GM21619 (cell line): ENCODE results near the gene ATG4B.
"Not testable (repeated sequence)": the region's sequence is repeated elsewhere in the genome, so short reads cannot be mapped to it uniquely, and the experiment has no call there.

Experiments
- ATAC-seq: cut with Tn5 transposase; IDR thresholded peaks from one replicate; pipeline ENCODE4 v1.9.1; 2021; ENCODE audit not compliant: unreplicated experiment

ATG4B gene

DNA sequence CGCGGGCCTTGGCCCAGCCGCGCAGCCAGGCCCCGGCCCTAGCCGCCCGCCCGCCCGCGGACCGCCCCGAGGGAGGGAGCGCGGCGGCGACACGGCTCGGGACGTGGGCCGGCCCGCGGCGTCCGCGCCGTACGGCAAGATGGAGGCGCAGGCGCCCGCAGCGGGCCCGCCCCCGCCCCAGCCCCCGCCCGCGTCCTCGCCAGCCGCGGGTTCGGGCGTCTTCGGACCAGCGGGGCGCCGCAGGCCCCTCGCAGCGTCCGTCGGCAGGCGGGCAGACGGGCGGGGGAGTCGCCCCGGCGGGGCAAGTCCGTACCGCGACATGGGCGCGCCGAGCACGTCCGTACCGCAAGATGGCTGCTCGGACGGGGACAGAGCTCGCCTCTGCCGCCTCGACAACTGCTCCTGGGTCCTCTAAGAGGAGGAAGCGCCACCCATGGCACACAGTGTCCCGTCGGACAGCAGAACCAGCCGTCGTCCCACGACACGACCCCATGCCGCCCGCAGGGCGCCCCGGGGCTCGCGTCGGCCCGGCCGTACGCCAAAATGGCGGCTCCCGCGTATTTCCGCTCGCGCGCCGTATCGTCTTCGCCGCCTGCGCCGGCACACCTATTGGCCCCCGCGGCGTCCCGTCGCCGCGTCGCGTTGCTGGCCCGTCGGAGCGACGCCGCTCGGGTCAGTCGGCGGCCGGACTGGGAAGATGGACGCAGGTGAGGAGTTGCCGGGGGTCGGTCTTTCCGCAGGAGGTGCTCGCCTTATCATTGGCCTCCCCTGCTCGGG lies at the start of gene ATG4B, which contains the start of gene THAP4:
Gene ATG4B, plus strand, starts transcription at position 676 of the 777 bp plus-strand sequence. Its CDS starts 22 bp downstream, at position 698.
Gene THAP4, minus strand, starts transcription at position 141 of the 777 bp plus-strand sequence. CDS start 141 bp downstream, outside the sequence.
- peak; percentile 66 for ATAC-seq

DNA sequence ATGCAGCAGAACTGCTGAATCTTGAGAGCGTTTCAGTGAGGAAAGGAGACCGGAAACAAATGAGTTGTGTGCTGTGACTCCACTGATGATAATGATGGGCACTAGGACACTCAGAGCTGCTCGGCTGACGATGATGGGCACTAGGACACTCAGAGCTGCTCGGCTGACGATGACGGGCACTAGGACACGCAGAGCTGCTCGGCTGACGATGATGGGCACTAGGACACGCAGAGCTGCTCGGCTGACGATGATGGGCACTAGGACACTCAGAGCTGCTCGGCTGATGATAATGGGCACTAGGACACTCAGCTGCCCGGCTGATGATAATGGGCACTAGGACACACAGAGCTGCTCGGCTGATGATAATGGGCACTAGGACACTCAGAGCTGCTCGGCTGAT lies 47.6 kb upstream of the ATG4B start:
- ATAC-seq, result not testable (repeated sequence)

DNA sequence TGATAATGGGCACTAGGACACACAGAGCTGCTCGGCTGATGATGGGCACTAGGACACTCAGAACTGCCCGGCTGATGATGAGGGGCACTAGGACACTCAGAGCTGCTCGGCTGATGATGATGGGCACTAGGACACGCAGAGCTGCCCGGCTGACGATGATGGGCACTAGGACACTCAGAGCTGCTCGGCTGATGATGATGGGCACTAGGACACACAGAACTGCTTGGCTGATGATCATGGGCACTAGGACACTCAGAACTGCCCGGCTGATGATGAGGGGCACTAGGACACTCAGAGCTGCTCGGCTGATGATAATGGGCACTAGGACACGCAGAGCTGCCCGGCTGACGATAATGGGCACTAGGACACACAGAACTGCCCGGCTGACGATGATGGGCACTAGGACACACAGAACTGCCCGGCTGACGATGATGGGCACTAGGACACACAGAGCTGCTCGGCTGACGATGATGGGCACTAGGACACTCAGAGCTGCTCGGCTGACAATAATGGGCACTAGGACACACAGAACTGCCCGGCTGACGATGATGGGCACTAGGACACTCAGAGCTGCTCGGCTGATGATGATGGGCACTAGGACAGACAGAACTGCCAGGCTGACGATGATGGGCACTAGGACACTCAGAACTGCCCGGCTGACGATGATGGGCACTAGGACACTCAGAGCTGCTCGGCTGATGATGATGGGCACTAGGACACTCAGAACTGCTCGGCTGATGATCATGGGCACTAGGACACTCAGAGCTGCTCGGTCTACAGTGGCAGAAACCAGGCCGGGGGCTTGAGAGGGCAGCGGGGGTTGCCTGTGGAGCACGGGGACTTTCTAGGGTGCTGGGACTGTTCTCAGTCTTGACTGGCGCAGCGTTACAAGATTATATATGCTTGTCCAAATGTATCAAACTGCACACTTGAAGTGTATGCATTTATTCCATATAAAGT lies 46.7 kb upstream of the ATG4B start:
- not testable (repeated sequence) for ATAC-seq

DNA sequence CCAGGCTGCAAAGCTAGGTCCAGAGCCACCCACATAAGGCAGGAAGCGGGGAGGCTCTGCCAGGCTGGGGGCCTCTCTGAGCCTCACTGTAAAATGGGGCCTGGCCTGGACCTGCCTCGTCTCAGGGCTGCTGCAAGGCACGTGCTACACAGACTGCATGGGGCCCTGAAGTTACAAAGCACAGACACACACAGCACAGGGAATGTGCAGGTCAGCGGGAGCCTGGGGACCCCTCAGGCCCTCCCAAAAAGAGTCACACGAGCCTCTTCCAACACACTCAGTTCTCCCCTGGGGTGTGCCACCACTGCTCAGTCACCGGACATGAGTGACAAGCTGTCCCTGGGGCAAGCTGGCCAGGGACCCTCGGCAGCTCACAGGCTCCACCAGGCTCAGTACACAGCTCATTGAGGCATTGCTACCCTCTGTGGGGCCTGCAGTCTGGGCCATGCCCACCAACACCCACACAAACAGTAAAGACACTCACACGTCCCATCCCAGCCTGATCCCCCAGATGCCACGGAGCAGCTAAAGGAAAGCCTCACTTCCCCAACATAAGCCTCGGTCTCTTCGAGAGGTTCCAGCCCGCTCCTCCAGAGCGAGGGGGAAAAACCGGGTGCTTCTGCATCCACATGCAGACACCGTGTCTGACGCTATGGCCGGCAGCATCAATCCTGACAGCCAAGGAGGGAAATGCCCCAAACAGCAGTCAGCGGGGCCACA lies 45.2 kb upstream of the ATG4B start:
- no peak for ATAC-seq

DNA sequence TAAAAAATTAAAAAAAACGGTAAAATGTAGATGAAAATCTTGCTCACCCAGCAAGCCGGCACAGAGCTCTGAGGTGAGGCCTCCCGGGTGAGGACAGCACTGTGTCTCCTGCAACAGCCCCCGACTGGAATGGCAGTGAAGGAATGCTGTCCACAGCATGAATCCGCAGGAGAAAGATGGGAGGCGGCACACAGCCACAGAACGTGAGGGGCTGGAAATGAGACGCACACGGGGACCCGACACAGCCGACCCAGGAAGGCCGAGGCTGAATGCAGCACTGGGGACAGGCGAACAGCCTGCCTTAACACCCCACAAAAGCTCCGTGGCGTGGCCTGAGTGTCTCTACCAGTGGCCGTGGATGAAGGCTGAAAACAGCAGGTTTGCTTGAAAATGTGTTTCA lies 44.2 kb upstream of the ATG4B start:
- ATAC-seq, result no peak

DNA sequence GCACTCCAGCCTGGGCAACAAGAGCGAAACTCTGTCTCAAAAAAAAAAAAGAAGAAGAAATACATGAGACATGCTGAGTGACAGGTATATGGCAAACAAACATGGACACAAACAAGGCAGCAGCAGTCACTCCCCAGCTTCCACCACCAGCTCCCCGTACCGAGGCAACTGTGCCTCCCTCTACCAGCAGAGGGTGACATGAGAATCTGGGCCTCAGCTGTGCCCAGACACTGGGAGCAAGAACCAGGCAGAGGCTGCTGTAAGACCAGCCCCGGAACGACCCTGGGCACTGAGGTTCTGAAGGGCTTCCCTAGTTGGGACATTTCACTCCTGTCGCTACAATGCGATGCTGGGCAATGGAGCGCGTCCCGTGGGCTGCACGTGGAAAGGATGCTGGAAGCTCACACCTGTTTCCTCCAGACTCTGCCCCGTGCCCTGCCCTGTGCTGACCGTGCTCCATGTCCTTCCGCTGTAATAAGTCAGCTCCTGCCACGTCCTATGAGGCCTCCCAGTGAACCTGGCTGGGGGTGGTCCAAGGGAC lies 41.8 kb upstream of the ATG4B start:
- no peak for ATAC-seq

DNA sequence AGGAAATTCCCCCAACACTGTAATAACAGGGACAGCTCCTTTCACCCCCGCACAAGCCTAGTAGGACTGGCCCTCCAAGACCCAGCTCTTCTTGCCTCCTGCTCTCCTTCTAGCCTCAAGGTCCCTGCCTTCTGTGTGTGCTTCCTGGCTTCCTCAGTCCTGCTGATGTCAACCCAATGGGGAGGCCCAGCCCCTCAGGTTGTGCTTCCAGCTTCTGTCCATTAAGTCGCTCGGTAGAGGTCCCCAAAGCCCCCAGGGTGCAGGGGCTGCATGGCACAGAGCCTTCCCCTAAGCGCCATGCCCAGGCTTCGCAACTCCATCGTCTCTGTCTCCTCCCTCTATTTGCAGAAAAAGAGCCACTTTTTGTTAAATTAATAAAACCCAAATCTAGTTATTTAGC lies 39.9 kb upstream of the ATG4B start:
- no peak for ATAC-seq

DNA sequence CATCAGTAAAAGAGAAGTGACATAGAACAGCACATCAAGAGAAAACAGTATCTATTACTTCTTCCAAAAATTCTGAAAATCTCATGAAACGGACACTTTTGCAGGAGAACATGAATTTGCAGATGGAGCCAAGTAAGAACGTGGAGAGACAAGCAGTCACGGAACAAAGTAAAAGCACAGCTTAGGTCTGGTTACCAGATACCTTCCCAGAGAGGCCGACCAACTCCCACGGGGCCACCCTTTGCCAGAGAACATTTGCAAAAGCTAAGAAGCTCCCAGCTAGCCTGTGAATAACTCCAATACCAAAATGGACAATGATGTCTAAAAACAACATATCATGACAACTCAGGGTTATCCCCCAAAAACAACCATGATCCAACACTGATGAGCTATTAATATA lies 39.4 kb upstream of the ATG4B start:
- no peak for ATAC-seq

DNA sequence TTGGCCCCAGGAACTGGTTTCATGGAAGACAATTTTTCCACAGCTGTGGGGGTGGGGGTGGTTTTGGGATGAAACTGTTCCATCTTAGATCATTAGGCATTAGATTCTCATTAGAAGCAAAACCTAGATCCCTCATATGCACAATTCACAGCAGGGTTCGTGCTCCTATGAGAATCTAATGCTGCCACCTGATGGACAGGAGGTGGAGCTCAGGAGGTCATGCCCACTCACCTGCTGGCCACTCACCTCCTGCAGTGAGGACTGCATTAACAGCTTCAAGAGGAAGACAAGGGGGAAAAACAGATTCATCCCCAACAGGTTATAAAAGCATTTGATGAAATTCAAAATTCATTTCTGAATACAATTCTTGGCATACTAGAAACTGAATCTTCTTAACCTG lies 39.0 kb upstream of the ATG4B start:
- ATAC-seq, result no peak

DNA sequence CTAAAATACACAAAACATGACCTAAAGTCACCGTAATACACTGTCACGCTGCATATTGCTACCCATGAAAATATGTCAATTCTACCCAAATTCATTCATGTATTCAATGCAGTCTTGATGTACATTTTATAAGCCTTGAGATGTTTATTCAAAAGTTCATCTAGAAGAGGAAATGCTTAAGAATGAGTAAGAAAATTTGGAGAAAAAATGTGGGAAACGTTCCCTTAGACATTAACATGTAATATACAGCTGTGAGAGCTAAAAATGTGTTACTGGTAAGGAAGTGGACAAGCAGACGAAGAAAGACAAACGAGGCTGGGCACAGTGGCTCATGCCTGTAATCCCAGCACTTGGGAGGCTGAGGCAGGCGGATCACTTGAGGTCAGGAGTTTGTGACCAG lies 37.9 kb upstream of the ATG4B start:
- no peak for ATAC-seq

DNA sequence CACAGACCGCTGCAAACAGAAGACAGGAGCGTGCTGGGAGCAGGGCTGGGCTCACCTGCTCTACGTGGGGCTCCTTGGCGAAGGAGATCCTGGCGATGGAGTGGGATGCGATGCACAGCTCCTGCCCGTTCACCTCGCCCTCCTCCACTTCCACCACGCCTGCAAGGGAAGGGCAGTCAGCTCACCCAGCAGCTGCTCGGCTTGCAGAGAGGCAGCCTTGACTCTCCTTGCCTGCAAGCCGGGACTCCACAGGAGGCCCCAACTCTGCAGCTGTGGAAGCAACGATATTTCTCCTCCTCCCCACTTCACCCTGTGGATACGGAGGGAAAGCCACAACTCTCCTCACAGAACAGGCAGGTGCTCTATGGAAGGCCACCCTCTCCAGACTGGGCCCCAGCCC lies 35.7 kb upstream of the ATG4B start:
- no peak for ATAC-seq

DNA sequence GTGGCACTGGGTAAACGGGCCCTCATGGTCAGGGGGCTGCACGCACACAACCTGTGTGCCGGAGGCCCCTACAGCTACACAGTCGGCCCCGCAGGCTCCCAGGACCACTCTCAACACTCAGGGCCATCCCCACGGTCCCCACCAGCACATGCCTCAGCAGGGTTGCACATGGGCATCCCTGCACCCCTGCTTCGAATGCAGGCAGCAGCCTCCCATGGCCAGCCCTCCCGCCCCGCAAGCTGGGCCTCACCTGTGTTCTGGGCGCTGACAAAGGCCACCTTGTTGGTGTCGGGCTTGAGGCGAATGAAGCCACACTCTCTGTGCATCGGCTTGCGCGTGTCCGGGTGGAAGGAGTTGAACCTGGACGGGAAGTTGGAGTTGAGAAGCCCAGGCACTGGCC lies 34.8 kb upstream of the ATG4B start:
- ATAC-seq, result no peak

DNA sequence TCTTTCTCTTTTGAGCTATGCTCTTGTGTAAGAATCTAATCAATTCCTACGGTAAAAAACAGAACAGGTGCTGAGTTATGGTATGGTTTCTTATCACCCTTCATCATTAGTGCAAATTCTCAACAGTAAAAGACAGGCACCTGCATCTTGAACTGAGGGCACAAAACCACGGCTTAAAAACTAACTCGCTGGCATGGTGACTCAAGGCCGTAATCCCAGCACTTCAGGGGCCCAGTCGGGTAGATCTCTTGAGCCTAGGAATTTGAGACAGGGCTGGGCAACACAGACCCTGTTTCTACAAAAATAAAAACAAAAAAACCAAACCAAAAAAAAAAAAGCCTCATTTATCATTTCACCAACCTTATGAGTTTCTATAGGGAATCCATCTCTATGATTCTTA lies 33.8 kb upstream of the ATG4B start:
- no peak for ATAC-seq

DNA sequence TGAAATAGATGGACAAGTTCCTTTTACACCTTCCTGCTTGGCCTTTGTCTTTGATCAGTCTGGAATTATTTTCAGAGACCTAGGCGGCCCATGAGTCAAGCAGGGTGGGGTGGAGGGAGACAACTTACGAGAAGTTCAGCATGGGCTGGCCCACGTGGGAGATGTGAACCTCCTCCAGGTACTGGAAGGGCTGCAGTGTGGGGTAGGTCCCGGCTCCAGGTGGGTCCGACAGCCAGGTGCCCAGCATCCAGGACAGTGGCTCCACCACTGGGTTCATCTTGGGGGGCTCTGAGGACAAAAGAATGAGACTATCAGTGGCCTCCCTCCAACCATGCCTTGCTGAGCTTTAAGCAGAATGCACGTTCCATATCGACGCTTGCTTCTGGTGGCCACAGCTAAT lies 31.3 kb upstream of the ATG4B start:
- no peak for ATAC-seq

DNA sequence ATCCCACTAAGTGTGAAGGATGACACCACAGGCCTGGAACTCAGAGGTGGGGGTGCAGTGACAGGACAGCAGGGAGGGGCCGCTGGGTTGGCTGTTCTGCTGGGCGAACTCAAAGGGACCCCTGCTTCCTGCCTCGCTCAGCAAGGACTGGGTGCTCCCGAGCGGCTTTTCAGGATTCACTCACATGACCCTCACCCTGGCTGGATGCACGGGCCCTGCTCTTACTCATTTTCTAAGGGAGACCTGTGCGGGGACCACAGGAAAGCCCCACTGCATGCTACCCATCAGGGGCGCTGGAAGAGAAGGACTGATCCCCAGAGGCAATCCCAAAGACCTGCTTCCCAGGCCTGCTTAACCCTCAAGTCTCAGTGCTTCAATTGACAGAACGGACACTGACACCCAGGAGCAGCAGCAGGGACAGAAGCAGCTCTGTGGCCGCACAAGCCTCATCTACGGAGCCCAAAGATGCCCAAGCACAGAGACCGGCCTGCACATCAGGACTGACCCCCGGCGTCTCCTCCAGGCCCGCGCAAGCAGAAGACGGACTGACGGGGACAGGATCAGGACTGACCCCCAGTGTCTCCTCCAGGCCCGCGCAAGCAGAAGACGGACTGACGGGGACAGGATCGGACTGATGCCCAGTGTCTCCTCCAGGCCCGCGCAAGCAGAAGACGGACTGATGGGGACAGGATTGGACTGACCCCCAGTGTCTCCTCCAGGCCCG lies 30.2 kb upstream of the ATG4B start:
- ATAC-seq, result no peak

DNA sequence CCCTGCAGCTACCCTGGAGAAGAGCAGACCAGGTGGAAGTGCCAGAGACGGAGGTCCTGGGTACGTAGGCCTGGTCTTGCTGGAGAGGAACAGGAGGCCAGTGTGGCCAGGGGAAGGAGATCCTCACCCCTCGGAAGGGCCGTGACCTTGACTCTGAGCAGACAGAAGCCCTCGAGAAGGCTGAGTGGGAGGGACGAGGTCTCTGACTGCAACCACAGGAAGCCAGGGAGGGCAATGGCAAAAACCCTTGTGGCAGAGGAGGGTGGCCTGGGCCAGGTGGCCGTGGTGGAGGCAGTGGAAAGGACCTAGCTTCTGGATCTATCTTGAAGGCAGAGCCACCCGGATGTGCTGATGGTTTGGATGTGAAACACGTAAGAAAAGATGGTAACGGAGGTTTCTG lies 28.6 kb upstream of the ATG4B start:
- no peak for ATAC-seq

DNA sequence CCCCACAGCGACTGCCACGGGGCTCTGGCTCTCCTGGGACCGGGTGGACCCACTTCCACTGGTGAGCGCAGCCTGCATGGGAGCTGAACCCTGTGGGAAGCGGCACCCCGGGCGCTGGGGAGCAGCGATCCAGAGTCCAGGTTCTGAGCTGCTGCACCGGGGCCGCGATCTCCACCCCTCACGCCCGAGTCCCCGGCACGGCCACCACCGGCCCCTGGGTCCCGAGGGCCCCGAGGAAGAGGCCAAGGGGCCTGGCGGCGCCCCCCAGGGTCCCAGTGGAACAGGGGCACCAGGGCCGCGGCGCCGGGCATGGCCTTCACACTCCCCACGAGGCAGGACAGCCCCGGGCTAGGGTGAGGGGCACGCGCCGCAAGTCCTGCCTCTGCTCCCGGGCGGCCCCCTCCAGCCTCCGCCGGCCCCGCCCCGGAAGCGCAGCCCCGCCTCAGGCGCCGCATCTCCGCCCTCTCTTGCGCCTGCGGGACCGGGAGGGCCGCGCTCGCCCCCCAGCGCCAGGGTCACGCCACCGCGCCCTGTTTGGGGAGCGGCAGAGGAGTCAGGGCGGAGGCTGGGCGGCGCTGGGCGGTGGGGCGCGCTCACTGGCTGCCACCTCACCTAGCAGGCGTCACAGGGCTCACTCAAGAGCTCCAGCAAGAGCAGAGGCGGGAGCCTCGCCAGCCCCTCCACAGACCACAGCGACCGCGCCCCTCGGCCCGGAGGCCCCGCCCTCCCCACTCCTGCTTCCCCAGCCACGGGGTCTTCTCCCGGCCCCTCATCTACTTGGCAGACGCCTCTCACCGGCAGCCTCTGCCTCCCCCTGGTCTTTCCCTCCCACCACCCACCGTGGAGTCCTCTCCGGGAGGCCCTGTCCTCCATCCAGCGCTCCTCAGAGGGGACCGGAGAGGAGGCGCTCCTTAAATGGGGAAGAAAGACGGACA lies 27.4 kb upstream of the ATG4B start:
- ATAC-seq, result peak; percentile 95

DNA sequence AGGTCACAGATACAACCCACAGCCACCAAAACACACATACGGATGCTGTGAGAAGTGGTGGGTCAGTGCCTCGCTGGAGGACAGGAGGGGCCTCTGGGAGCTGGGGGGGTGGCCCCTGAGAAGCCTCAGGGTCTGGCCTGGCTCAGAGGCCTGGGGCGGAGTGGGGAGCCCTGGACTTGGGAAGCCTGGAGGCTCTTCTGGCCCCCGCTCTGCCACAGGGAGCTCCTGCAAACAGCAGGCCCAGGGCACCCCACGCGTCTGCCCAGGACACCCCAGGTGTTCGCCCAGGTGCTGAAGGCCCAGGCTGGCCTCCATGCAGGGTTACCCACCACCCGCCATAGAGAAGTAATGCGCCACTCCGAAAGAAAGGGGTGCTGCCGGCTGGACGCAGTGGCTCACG lies 26.4 kb upstream of the ATG4B start:
- no peak for ATAC-seq
